Smooth muscle cell (in vitro differentiated cells): Measurements from ENCODE around the gene CDH5. TPM values are rescaled to one million over a fixed set of nuclear protein-coding genes. Genes with fewer than 3 reads are reported as not detected.
"Not testable (repeated sequence)": the region's sequence is repeated elsewhere in the genome, so short reads cannot be mapped to it uniquely, and the experiment has no call there.

Source experiments
- DNase-seq: peaks from one replicate; lab custom pipeline; 2025; ENCODE audit not compliant: unreplicated experiment; lab: John Stamatoyannopoulos, UW
- H2AFZ ChIP-seq: fragments of 200-600 bp; sonication (generic); 2 replicates; pipeline ENCODE4 v1.6.0; 2016; ENCODE audit warnings: antibody characterized with exemption, low read depth, mild to moderate bottlenecking
- H3F3A ChIP-seq: fragments of 200-600 bp; sonication (generic); 2 replicates; pipeline ENCODE4 v1.6.0; 2017; ENCODE audit warnings: antibody characterized with exemption, low read depth
- H3K27ac ChIP-seq: fragments of 200-600 bp; sonication (generic); 2 replicates; pipeline ENCODE4 v1.5.1; 2016; ENCODE audit warnings: low read depth, mild to moderate bottlenecking
- H3K27me3 ChIP-seq: fragments of 200-600 bp; sonication (generic); 2 replicates; pipeline ENCODE4 v1.6.1; 2016; ENCODE audit warnings: low read depth, mild to moderate bottlenecking
- H3K36me3 ChIP-seq: fragments of 200-600 bp; sonication (generic); 2 replicates; pipeline ENCODE4 v1.5.1; 2016; ENCODE audit warnings: low read depth
- H3K4me1 ChIP-seq: fragments of 200-600 bp; sonication (generic); 2 replicates; pipeline ENCODE4 v1.5.1; 2016; ENCODE audit warnings: low read depth
- H3K4me2 ChIP-seq: fragments of 200-600 bp; sonication (generic); 2 replicates; pipeline ENCODE4 v1.6.0; 2016; ENCODE audit warnings: mild to moderate bottlenecking
- H3K4me3 ChIP-seq: fragments of 200-600 bp; sonication (generic); 2 replicates; pipeline ENCODE4 v1.5.1; 2016; ENCODE audit warnings: mild to moderate bottlenecking
- H3K79me2 ChIP-seq: fragments of 200-600 bp; sonication (generic); 2 replicates; pipeline ENCODE4 v1.6.0; 2016; ENCODE audit warnings: low read depth, mild to moderate bottlenecking
- H3K9ac ChIP-seq: fragments of 200-600 bp; sonication (generic); 2 replicates; pipeline ENCODE4 v1.6.0; 2016; ENCODE audit warnings: low read depth
- H3K9me3 ChIP-seq: fragments of 200-600 bp; sonication (generic); replicated peaks from 2 replicates; pipeline ENCODE4 v1.5.1; 2016; ENCODE audit warnings: low read depth
- H4K20me1 ChIP-seq: fragments of 200-600 bp; sonication (generic); 2 replicates; pipeline ENCODE4 v1.6.0; 2016; ENCODE audit warnings: low read depth
- WGBS: methylation state at CpG from one replicate; pipeline ENCODE4 v1.1.7; 2016; ENCODE audit warnings: low lambda C conversion rate; 5-methylcytosine and 5-hydroxymethylcytosine counted together
- polyA plus RNA-seq: library from polyadenylated mRNA; unstranded; fragments of >200 nt; fragmentation: Nextera tagmentation; extraction: Ambion mirVana; gene quantifications from 2 replicates; pipeline ENCODE4 v1.2.1, GENCODE V29; 2016
- total RNA-seq: library from RNA; depleted of rRNA; stranded (reverse); fragments of >200 nt; gene quantifications from 2 replicates; pipeline ENCODE4 v1.2.3, GENCODE V29; 2014
- TF ChIP-seq, protein P1 (sequence below): fragments of 200-600 bp; sonication (generic); IDR thresholded peaks from 2 replicates; pipeline ENCODE4 v1.5.1; 2017; ENCODE audit warnings: borderline replicate concordance, mild to moderate bottlenecking, antibody characterized with exemption; ENCODE audit not compliant: insufficient read depth, poor library complexity, severe bottlenecking

The CDH5 gene
- total and polyA plus RNA-seq, 2 experiments from 2014 or later, result not detected

DNA sequence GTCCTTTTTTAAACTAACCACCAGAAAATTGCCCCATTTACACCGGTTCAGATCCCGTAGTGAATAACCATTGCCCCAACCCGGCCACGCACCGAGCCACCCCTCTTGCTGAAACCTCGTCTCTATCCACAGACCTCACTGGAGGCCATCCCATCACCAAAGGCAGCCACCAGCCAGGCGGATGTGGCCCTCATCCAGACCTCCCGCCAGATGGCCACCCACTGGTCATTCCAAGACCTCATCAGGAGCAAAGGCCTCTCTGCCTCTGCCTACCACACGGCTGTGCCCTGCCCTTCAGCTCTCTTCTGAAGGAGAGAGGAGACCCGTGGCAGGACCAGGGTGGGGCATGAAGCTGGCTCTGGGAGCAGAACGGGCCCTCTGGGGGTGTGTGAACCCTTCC is 38.2 kb upstream of the CDH5 start:
- Histone ChIP-seq H3K27ac (no peak overlapping the region), H3K9me3 (no peaks in the 10 kb centered on the region), H4K20me1 (no peaks in the 10 kb centered on the region), H3K4me2 (no peak overlapping the region), H2AFZ (no peak overlapping the region), H3F3A (no peaks in the 10 kb centered on the region), H3K36me3 (no peaks in the 10 kb centered on the region), H3K9ac (no peak overlapping the region), H3K79me2 (no peaks in the 10 kb centered on the region), H3K27me3 (no peaks in the 10 kb centered on the region), H3K4me1 (no peaks in the 10 kb centered on the region), H3K4me3 (no peak overlapping the region)
- 95% methylated on average over 11 of the region's 11 CpGs for WGBS
- DNase-seq, result no peak
- TF ChIP-seq, protein P1, sequence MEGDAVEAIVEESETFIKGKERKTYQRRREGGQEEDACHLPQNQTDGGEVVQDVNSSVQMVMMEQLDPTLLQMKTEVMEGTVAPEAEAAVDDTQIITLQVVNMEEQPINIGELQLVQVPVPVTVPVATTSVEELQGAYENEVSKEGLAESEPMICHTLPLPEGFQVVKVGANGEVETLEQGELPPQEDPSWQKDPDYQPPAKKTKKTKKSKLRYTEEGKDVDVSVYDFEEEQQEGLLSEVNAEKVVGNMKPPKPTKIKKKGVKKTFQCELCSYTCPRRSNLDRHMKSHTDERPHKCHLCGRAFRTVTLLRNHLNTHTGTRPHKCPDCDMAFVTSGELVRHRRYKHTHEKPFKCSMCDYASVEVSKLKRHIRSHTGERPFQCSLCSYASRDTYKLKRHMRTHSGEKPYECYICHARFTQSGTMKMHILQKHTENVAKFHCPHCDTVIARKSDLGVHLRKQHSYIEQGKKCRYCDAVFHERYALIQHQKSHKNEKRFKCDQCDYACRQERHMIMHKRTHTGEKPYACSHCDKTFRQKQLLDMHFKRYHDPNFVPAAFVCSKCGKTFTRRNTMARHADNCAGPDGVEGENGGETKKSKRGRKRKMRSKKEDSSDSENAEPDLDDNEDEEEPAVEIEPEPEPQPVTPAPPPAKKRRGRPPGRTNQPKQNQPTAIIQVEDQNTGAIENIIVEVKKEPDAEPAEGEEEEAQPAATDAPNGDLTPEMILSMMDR, result no peak

DNA sequence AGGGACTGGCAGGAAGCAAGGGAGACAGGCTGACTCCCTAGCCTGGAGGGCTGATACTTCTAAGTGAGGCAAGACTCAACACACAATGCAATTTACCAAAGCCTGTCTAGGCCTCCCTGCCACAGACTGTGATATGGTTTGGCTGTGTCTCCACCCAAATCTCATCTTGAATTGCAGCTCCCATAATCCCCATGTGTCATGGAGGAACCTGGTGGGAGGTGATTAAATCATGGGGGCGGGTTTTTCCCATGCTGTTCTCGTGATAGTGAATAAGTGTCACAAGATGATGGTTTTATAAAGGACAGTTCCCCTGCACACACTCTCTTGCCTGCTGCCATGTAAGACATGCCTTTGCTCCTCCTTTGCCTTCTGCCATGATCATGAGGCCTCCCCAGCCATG is 35.0 kb upstream of the CDH5 start:
- H3K27me3 ChIP-seq, H3F3A ChIP-seq: not testable (repeated sequence)
- 77% methylated on average over 2 of the region's 2 CpGs for WGBS

DNA sequence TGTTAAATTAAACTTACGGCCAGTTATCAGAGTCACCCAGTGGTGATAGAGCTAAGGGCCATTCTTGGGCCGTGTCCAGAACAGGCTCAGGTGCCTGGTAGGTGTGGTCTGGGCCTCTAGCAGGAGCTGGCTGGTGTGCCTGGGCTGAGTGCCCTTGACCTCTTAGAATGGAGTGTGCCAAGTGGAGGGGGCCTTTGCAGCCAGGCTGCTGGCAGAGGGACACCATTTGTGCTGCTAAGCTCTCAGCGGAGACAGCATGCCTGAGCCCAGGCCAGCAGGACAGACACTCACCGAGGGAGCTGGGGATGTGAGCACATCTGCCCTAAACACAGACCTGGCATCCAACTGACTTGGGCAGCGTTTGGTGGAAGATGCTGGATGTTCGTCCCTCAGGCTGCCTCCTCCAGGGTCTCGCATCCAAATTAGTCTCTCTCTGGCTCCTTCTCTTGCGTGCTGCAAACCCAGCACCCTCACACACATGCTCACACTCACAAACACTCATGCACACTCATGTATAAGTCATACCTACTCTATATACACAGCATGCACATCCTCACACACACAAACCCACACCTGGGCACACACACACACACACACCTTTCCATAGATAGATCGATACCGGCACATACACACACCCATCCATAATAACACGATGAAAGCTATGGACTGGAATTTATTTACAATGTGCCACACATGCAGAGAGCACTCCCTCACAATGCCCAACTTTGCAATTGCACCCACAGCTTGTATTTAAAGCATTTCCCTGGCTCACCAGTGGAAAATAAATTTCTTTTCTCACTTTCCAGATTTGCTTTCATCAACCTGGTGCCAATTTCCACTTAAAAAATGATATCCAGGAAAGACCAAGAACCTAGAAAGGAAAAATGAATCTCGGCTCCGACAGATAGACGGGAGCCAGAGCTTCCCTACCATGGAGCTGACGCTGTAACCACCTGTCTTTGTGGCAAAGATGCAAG is 33.6 kb upstream of the CDH5 start:
- Histone ChIP-seq H3K27ac (no peak overlapping the region), H3K9me3 (no peaks in the 10 kb centered on the region), H3K4me1 (no peaks in the 10 kb centered on the region), H3K9ac (no peak overlapping the region), H3K4me2 (no peak overlapping the region), H2AFZ (no peak overlapping the region), H3K4me3 (no peak overlapping the region), H3K27me3 (no peaks in the 10 kb centered on the region), H3F3A (no peaks in the 10 kb centered on the region), H3K36me3 (no peaks in the 10 kb centered on the region), H3K79me2 (no peaks in the 10 kb centered on the region), H4K20me1 (no peaks in the 10 kb centered on the region)
- 93% methylated on average over 15 of the region's 15 CpGs for whole genome bisulfite sequencing
- DNase-seq, result no peak
- TF ChIP-seq, protein P1, result no peak

More for the DNA sequence above, 35.0 kb upstream of the CDH5 start:
- not testable (repeated sequence) for H3K9ac ChIP-seq, H3K4me1 ChIP-seq, H4K20me1 ChIP-seq, H3K79me2 ChIP-seq, H3K9me3 ChIP-seq, H2AFZ ChIP-seq, DNase-seq, H3K4me3 ChIP-seq, H3K4me2 ChIP-seq, H3K36me3 ChIP-seq, H3K27ac ChIP-seq

DNA sequence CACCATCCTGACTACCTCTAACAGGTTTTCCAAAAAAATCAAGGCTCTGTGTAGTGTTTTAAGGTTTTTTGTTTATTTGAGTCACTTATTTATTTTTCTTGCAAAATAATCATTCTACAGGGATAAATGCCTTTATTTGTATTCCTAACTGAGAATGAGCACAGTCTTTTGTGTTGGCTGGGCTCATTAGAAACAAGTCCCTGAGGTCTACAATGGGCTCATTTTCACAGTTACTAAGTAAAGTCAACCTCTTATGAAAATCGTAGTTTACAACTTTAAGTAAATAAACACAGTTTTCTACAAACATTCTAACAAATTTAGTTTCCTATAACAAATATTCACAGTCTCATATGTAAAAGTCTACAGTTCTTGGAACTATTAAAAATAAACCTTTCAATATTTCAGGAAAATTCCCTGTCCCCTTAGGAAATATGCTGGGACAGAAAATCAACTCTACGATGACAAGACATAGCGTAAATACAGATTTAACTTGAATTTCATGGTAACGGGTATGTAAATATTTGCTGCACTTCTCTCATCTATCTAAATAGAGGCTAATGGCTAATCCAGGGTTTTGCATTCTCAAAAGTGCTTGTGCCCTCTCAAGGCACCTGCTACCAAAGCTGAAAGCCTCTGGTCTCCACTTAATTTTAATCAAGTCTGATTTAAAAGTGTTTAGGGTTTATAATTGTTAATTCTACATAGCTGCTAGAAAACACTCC is 31.5 kb upstream of the CDH5 start:
- 87% methylated on average over 4 of the region's 4 CpGs for WGBS

More for the DNA sequence above, 31.5 kb upstream of the CDH5 start:
- no peak overlapping the region for H3K27ac ChIP-seq
- no peaks in the 10 kb centered on the region for H3K27me3 ChIP-seq
- H4K20me1 ChIP-seq, result no peaks in the 10 kb centered on the region
- no peak overlapping the region for H3K4me3 ChIP-seq
- no peaks in the 10 kb centered on the region for H3K79me2 ChIP-seq
- no peak overlapping the region for H3K4me2 ChIP-seq
- H3K9ac ChIP-seq, result no peak overlapping the region
- TF ChIP-seq, protein P1, result no peak
- H3K9me3 ChIP-seq, result no peaks in the 10 kb centered on the region
- H3K36me3 ChIP-seq, result no peaks in the 10 kb centered on the region
- no peaks in the 10 kb centered on the region for H3F3A ChIP-seq
- no peak for DNase-seq
- no peak overlapping the region for H2AFZ ChIP-seq
- H3K4me1 ChIP-seq, result no peaks in the 10 kb centered on the region
